Lower leg skin (tissue), 4 donors: ENCODE data around the gene STARD13. TPM values are rescaled to one million over a fixed set of nuclear protein-coding genes. Genes with fewer than 3 reads are reported as not detected.
A peak's percentile ranks its signal among the peaks of the same experiment; 100 is the strongest.

ENCODE experiments used
- DNase-seq, 2 donors: peaks; one replicate each; pipeline ENCODE4 v3.0.0-alpha.2; 2019; ENCODE audit warnings: low spot score in 2 of 2
- H3K4me3 ChIP-seq: fragments of 200-600 bp; sonication (generic); 2 replicates; pipeline ENCODE4 v1.5.1; 2017; ENCODE audit warnings: mild to moderate bottlenecking, low read depth; ENCODE audit not compliant: poor library complexity, severe bottlenecking
- POLR2A ChIP-seq, 2 donors: fragments of 450-650 bp; IDR thresholded peaks; one replicate each; pipeline ENCODE4 v1.6.1; 2016 to 2017; ENCODE audit warnings: antibody characterized with exemption in 2 of 2, mild to moderate bottlenecking in 1 of 2, moderate library complexity in 1 of 2
- WGBS, 2 donors: methylation state at CpG; one replicate each; pipeline ENCODE4 v1.1.5; 2018; 5-methylcytosine and 5-hydroxymethylcytosine counted together
- intact Hi-C: fragments of 100-400 bp; cut with DNase I; formaldehyde crosslinking; loops from one replicate; pipeline ENCODE4 v1.15.0; 2023; ENCODE audit warnings: low total_unique reads
- total RNA-seq, 4 donors: library from RNA; depleted of rRNA; stranded (reverse); fragments of >200 nt; gene quantifications; one replicate each; pipeline ENCODE4 v1.1.0, GENCODE V29; 2016
- TF ChIP-seq, protein P1 (sequence below), 3 donors: fragments of 450-650 bp; IDR thresholded peaks; one replicate each; pipeline ENCODE4 v1.5.1; 2016; ENCODE audit warnings: antibody characterized with exemption in 3 of 3, mild to moderate bottlenecking in 3 of 3, moderate library complexity in 2 of 3

The STARD13 gene, protein sequence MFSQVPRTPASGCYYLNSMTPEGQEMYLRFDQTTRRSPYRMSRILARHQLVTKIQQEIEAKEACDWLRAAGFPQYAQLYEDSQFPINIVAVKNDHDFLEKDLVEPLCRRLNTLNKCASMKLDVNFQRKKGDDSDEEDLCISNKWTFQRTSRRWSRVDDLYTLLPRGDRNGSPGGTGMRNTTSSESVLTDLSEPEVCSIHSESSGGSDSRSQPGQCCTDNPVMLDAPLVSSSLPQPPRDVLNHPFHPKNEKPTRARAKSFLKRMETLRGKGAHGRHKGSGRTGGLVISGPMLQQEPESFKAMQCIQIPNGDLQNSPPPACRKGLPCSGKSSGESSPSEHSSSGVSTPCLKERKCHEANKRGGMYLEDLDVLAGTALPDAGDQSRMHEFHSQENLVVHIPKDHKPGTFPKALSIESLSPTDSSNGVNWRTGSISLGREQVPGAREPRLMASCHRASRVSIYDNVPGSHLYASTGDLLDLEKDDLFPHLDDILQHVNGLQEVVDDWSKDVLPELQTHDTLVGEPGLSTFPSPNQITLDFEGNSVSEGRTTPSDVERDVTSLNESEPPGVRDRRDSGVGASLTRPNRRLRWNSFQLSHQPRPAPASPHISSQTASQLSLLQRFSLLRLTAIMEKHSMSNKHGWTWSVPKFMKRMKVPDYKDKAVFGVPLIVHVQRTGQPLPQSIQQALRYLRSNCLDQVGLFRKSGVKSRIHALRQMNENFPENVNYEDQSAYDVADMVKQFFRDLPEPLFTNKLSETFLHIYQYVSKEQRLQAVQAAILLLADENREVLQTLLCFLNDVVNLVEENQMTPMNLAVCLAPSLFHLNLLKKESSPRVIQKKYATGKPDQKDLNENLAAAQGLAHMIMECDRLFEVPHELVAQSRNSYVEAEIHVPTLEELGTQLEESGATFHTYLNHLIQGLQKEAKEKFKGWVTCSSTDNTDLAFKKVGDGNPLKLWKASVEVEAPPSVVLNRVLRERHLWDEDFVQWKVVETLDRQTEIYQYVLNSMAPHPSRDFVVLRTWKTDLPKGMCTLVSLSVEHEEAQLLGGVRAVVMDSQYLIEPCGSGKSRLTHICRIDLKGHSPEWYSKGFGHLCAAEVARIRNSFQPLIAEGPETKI
- 10 to 100 TPM; 15.7 to 22.5 (median 19.6) TPM for total RNA-seq

GRCh38 chr13:33285420-33286124, at the start of gene STARD13:
Gene STARD13 (minus strand): TSS chr13:33285755. CDS start chr13:33285638, 117 bp downstream.
- TF ChIP-seq, protein P1, sequence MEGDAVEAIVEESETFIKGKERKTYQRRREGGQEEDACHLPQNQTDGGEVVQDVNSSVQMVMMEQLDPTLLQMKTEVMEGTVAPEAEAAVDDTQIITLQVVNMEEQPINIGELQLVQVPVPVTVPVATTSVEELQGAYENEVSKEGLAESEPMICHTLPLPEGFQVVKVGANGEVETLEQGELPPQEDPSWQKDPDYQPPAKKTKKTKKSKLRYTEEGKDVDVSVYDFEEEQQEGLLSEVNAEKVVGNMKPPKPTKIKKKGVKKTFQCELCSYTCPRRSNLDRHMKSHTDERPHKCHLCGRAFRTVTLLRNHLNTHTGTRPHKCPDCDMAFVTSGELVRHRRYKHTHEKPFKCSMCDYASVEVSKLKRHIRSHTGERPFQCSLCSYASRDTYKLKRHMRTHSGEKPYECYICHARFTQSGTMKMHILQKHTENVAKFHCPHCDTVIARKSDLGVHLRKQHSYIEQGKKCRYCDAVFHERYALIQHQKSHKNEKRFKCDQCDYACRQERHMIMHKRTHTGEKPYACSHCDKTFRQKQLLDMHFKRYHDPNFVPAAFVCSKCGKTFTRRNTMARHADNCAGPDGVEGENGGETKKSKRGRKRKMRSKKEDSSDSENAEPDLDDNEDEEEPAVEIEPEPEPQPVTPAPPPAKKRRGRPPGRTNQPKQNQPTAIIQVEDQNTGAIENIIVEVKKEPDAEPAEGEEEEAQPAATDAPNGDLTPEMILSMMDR (IDR thresholded peaks at IDR 0.05): no peak
- peak in 1 of 2 donors; percentile 6 for TF ChIP-seq POLR2A (IDR thresholded peaks at IDR 0.05)
- 2% methylated on average over 20 of the region's 20 CpGs for WGBS, 2 donors
- intact Hi-C loops: no loop called here

DNA sequence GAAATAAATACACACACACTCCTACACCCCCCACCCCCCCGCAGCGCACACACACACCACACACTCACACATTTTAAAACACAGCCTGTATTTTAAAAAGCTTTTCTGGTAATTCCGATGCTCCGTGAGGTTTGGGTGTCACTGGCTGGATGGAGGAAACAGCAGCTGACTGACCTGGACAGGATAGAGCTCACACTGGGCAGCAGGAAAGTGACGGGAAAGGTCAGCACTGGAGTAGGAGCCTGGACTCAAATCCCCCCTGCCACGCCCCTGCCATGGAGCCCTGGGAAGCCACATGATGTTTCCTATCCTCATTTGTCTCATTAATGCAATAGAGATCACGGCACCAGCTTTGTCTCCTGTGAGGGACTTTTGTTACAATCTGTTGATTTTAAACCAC, 49.3 kb upstream of the STARD13 start:
- TF ChIP-seq, protein P1 (IDR thresholded peaks at IDR 0.05): no peak
- no peak for TF ChIP-seq POLR2A (IDR thresholded peaks at IDR 0.05)
- no peak for DNase-seq
- intact Hi-C loops: no loop called here
- H3K4me3 ChIP-seq: no peak overlapping the region
- WGBS, 2 donors: 92 to 93% methylated on average over 7 of the region's 7 CpGs

More at GRCh38 chr13:33285420-33286124, at the start of gene STARD13:
- H3K4me3 ChIP-seq: peak within 1 kb of the TSS; percentile 59
- peak; percentile 96 to 98 for DNase-seq

DNA sequence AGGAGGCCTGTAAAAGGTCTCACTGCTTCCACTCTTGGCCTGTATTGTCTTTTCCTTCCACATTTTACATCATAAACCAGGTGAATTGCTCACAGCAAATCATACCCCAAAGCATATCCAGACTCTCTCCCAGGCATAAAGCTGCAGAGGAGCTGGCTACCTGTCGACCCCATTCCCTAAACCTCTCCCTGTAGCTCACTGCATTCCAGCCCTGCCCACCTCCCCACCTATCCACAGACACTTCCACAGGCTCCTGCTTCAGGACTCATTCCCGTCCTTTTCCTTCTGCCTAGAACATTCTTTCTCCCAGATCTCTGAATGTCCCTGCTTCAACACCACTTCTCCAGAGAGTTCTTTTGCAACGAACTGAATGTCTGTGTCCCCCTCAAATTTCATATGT, 46.4 kb upstream of the STARD13 start:
- H3K4me3 ChIP-seq: no peak overlapping the region
- TF ChIP-seq, protein P1 (IDR thresholded peaks at IDR 0.05): no peak
- TF ChIP-seq POLR2A (IDR thresholded peaks at IDR 0.05): no peak
- DNase-seq: no peak
- 83 to 87% methylated on average over 3 of the region's 3 CpGs for WGBS, 2 donors
- intact Hi-C loops: no loop called here

DNA sequence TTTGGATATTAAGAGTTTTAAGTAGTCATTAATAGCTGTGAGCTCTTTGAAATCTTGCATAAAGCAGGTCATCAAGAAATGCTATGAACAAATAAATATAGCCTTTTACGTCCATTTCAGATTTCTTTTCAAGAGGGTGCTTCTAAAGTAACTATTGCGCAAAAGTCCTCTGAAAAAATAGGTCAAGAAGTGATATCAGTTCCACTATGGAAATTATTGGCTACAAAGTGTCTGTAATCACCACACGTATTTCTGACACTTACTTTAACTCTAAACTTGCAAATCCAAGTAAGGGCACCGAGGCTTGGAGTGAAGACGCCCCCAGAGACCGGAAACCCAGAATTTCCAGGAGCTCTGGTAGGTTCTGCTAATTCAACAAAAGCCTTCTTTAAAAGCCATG, 44.9 kb upstream of the STARD13 start:
- intact Hi-C loops: no loop called here
- WGBS, 2 donors: 90 to 92% methylated on average over 6 of the region's 6 CpGs
- H3K4me3 ChIP-seq: no peak overlapping the region
- TF ChIP-seq POLR2A (IDR thresholded peaks at IDR 0.05): no peak
- TF ChIP-seq, protein P1 (IDR thresholded peaks at IDR 0.05): no peak
- no peak for DNase-seq

DNA sequence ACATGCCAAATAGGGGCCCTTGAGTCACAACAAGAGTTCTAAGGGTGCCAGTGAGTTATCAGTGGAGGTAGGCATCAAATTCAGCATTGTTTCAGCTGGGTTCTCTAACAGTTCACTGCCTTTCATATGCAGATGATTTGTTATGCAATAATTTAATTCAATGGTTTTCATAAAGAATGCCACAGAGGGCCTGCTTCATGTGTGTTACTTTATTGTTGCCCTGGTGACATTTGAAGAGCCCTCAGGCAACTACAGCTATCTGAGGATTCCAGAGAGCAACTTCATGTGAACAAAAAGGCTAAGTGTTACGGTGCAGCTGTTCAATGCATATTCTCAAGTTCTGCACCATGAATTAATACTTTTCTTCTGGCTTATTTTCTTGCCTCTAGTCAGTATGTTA, 43.1 kb upstream of the STARD13 start:
- H3K4me3 ChIP-seq: no peak overlapping the region
- intact Hi-C loops: loop anchor here (1.0 kb wide), 1 partner anchor 22 kb away; no protein-coding TSS in a partner anchor
- 43 to 62% methylated on average over 1 of the region's 1 CpG for WGBS, 2 donors
- no peak for TF ChIP-seq POLR2A (IDR thresholded peaks at IDR 0.05)
- TF ChIP-seq, protein P1 (IDR thresholded peaks at IDR 0.05): no peak
- no peak for DNase-seq
